Upper lobe of left lung (tissue), 4 donors: Measurements from ENCODE around the gene MCOLN3.

Experiments used
- CTCF ChIP-seq, 6 experiments: fragments of 450-650 bp in 4 of 6; fragments of 200-600 bp in 2 of 6; sonication (generic) in 2 of 6; IDR thresholded peaks; one replicate each; pipeline ENCODE4 v1.5.1; 2016 to 2019; ENCODE audit warnings: antibody characterized with exemption in 6 of 6
- EP300 ChIP-seq, 4 donors: sonication (generic); formaldehyde crosslinking; IDR thresholded peaks; one replicate each; pipeline ENCODE4 v1.5.1; 2017; ENCODE audit warnings: antibody characterized with exemption in 4 of 4, control low read depth in 2 of 4
- POLR2A ChIP-seq, 4 donors: fragments of 450-650 bp; IDR thresholded peaks; one replicate each; pipeline ENCODE4 v1.5.1; 2016 to 2017; ENCODE audit warnings: antibody characterized with exemption in 4 of 4, mild to moderate bottlenecking in 2 of 4
- POLR2AphosphoS5 ChIP-seq, 2 donors: sonication (generic); formaldehyde crosslinking; IDR thresholded peaks; one replicate each; pipeline ENCODE4 v1.5.1; 2017; ENCODE audit warnings: antibody characterized with exemption in 2 of 2

- TF ChIP-seq POLR2A (IDR thresholded peaks at IDR 0.05) = no peak
- no peak for TF ChIP-seq CTCF (IDR thresholded peaks at IDR 0.05)
- TF ChIP-seq EP300 (IDR thresholded peaks at IDR 0.05) = no peak
- no peak for TF ChIP-seq POLR2AphosphoS5 (IDR thresholded peaks at IDR 0.05)
These were observed 11.7 kb upstream of the MCOLN3 start for GRCh38 chr1:85060038-85060437.
